Uterus (tissue), 4 donors: ENCODE results near the gene SLC5A9. TPM values are rescaled to one million over a fixed set of nuclear protein-coding genes. Genes with fewer than 3 reads are reported as not detected.

ENCODE experiments used
- DNase-seq, 2 donors: peaks; one replicate each; pipeline ENCODE4 v3.0.0-alpha.2; 2019 to 2020
- H3K27ac ChIP-seq, 2 donors: fragments of 200-600 bp; sonication (generic); 1 replicate in 1 of 2; 2 replicates in 1 of 2; pipeline ENCODE4 v1.5.1; 2016 to 2018
- H3K27me3 ChIP-seq, 2 donors: fragments of 200-600 bp; sonication (generic); one replicate each; pipeline ENCODE4 v1.5.1; 2018 to 2019; ENCODE audit warnings: control low read depth in 1 of 2
- H3K36me3 ChIP-seq, 2 donors: fragments of 200-600 bp; sonication (generic); one replicate each; pipeline ENCODE4 v1.5.1; 2019; ENCODE audit warnings: control low read depth in 1 of 2
- H3K4me1 ChIP-seq, 2 donors: fragments of 200-600 bp; sonication (generic); one replicate each; pipeline ENCODE4 v1.5.1; 2018 to 2019; ENCODE audit warnings: control low read depth in 1 of 2
- H3K4me3 ChIP-seq, 2 donors: fragments of 200-600 bp; sonication (generic); 1 replicate in 1 of 2; 2 replicates in 1 of 2; pipeline ENCODE4 v1.5.1; 2018 to 2019; ENCODE audit warnings: mild to moderate bottlenecking in 1 of 2
- H3K9me3 ChIP-seq, 2 donors: fragments of 200-600 bp; sonication (generic); one replicate each; pipeline ENCODE4 v1.5.1; 2019; ENCODE audit warnings: control low read depth in 1 of 2
- POLR2A ChIP-seq, 2 donors: fragments of 450-650 bp; IDR thresholded peaks; one replicate each; pipeline ENCODE4 v1.6.1; 2016; ENCODE audit warnings: antibody characterized with exemption in 2 of 2, mild to moderate bottlenecking in 1 of 2, moderate library complexity in 1 of 2
- intact Hi-C: fragments of 100-400 bp; cut with DNase I; formaldehyde crosslinking; loops from one replicate; pipeline ENCODE4 v1.15.1; 2023; ENCODE audit warnings: low total_unique reads
- total RNA-seq, 4 donors: library from RNA; depleted of rRNA in 3 of 4; stranded (reverse); fragments of >200 nt in 3 of 4; gene quantifications; one replicate each; pipeline versions ENCODE4 v1.1.0 to v1.2.4, GENCODE V29; 2014 to 2023
- TF ChIP-seq, protein P1 (sequence below), 4 experiments: fragments of 200-600 bp in 2 of 4; fragments of 450-650 bp in 2 of 4; sonication (generic) in 2 of 4; IDR thresholded peaks; one replicate each; pipeline ENCODE4 v1.5.1; 2016 to 2019; ENCODE audit warnings: antibody characterized with exemption in 4 of 4, mild to moderate bottlenecking in 2 of 4, moderate library complexity in 1 of 4
- donor health status: DM: yes; HTN: yes; CAD: no.

SLC5A9 gene
- total RNA-seq, 4 donors from 2014 or later: 0.21 to 0.82 TPM; not detected in 2

GRCh38 chr1:48230236-48230635 lies 7.7 kb downstream of the SLC5A9 start:
- TF ChIP-seq, protein P1, sequence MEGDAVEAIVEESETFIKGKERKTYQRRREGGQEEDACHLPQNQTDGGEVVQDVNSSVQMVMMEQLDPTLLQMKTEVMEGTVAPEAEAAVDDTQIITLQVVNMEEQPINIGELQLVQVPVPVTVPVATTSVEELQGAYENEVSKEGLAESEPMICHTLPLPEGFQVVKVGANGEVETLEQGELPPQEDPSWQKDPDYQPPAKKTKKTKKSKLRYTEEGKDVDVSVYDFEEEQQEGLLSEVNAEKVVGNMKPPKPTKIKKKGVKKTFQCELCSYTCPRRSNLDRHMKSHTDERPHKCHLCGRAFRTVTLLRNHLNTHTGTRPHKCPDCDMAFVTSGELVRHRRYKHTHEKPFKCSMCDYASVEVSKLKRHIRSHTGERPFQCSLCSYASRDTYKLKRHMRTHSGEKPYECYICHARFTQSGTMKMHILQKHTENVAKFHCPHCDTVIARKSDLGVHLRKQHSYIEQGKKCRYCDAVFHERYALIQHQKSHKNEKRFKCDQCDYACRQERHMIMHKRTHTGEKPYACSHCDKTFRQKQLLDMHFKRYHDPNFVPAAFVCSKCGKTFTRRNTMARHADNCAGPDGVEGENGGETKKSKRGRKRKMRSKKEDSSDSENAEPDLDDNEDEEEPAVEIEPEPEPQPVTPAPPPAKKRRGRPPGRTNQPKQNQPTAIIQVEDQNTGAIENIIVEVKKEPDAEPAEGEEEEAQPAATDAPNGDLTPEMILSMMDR (IDR thresholded peaks at IDR 0.05): no peak
- no peak for TF ChIP-seq POLR2A (IDR thresholded peaks at IDR 0.05)
- Histone ChIP-seq H3K9me3 (no peaks in the 10 kb centered on the region), H3K4me3 (no peak overlapping the region), H3K27me3 (no peaks in the 10 kb centered on the region), H3K27ac (no peak overlapping the region), H3K36me3 (no peaks in the 10 kb centered on the region), H3K4me1 (no peaks in the 10 kb centered on the region)
- intact Hi-C loops: no loop called here
- no peak for DNase-seq

DNA sequence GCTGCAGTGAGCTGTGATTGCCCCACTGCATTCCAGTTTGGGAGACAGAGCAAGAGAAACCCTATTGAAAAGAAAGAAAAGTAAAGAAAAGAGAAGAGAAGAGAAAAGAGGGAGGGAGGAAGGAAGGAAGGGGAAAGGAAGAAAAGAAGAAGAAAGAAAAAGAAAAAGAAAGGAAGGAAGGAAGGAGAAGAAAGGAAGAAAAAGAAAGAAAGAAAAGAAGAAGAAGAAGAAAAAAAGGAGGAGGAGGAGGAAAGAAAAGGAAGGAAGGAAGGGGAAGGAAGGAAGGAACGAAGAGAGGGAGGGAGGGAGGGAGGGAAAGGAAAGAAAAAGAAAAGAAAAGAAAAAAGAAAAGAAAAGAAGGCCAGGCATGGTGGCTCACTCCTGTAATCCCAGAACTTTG lies 10.2 kb downstream of the SLC5A9 start:
- H3K36me3 ChIP-seq: no peaks in the 10 kb centered on the region
- TF ChIP-seq, protein P1 (IDR thresholded peaks at IDR 0.05): no peak
- TF ChIP-seq POLR2A (IDR thresholded peaks at IDR 0.05): no peak
- intact Hi-C loops: no loop called here
- H3K27me3 ChIP-seq: no peaks in the 10 kb centered on the region
- H3K27ac ChIP-seq: no peak overlapping the region
- H3K4me3 ChIP-seq: no peak overlapping the region
- H3K4me1 ChIP-seq: no peaks in the 10 kb centered on the region
- no peak for DNase-seq
- no peaks in the 10 kb centered on the region for H3K9me3 ChIP-seq

DNA sequence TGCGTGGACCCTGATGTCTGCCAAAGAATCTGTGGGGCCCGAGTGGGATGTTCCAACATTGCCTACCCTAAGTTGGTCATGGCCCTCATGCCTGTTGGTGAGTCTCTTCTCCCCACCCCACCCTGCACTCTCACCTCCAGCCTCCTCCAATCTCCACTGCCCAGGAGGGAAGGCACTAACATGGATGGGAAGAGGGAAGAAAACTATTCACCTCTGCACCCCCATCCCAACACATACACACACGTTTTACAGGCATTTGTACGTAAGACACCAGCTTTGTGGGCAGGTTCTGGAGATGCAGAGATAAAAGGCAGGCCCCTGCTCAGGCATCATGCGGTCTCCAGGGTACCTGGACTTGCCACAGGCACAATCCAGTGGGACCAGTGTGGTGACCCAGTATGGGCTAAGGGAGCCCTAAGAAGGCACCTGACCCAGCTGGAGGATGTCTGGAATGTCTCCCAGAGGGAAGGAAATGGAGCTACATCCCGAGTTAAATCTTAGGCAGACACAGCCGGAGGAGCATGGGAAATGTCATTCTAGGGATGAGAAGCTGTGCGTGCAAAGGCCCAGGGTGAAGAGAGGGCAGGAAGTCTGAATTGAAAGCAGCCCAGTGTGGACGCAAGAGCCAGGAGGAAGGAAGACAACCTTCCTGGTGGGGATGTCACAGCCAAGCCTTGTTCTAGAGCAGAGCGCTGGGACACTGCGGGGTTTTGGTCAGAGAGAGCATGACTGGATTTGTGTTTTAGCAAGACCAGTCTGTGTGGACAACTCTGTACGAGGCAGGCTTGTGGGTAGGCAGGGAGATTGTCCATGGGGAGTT lies 11.4 kb downstream of the SLC5A9 start:
- H3K27me3 ChIP-seq: no peaks in the 10 kb centered on the region
- TF ChIP-seq POLR2A (IDR thresholded peaks at IDR 0.05): no peak
- TF ChIP-seq, protein P1 (IDR thresholded peaks at IDR 0.05): no peak
- no peak overlapping the region for H3K4me3 ChIP-seq
- H3K27ac ChIP-seq: peak overlapping the region in 1 of 2 donors; percentile 6
- H3K4me1 ChIP-seq: no peaks in the 10 kb centered on the region
- intact Hi-C loops: no loop called here
- no peaks in the 10 kb centered on the region for H3K9me3 ChIP-seq
- no peaks in the 10 kb centered on the region for H3K36me3 ChIP-seq
- DNase-seq: no peak

DNA sequence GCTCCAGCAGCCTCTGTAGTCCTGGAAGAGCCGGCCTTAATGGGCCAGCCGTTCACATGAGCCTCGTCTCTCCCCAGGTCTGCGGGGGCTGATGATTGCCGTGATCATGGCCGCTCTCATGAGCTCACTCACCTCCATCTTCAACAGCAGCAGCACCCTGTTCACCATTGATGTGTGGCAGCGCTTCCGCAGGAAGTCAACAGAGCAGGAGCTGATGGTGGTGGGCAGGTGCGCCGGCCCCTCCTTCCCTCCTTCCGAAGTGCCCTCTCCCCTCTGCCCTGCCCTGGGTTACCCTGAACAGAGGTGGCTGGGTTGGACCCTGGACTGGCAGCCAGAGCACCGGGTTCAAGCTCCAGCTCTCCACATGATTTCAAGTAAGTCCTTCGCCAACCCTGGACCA lies 13.1 kb downstream of the SLC5A9 start:
- TF ChIP-seq POLR2A (IDR thresholded peaks at IDR 0.05): no peak
- TF ChIP-seq, protein P1 (IDR thresholded peaks at IDR 0.05): no peak
- intact Hi-C loops: no loop called here
- Histone ChIP-seq H3K4me1 (no peaks in the 10 kb centered on the region), H3K27ac (no peak overlapping the region), H3K27me3 (no peaks in the 10 kb centered on the region), H3K36me3 (no peaks in the 10 kb centered on the region), H3K4me3 (no peak overlapping the region), H3K9me3 (no peaks in the 10 kb centered on the region)
- no peak for DNase-seq

DNA sequence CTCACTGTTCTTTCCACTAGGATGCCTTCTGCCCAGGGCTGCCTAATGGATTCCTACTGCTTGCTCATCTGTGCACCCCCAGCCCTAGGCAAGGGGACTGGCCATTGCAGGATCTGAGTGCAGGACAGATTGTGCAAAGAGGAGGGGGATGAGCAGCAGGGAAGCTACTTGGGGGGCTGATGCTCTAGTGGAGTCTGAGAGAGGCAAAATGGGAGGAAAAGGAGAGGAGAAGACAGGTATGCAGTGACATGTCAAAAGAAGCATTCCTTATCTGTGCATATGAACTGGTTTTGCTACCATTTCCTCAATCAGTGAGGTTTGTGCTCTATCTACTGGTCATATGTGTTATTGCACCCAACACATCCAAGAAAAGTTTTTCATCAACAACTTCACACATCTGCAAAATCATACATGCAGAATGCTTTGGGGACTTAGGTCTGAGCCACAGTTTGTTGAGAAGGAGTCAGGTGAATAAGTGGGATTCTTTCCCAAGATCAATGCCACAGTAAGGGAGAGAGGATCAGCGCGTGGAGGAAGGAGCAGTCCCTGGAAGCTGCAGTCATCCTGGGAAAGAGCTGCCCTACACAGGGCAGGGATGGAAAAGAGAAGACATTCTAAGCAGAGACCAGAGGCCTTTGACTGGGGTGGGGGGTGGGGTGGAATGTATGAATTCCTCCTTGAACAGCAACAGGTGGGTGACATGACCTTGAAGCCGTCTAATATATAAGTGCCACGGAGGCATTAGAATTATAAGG lies 14.4 kb downstream of the SLC5A9 start:
- Histone ChIP-seq H3K9me3 (no peaks in the 10 kb centered on the region), H3K4me3 (no peak overlapping the region), H3K36me3 (no peaks in the 10 kb centered on the region), H3K27ac (no peak overlapping the region), H3K27me3 (no peaks in the 10 kb centered on the region), H3K4me1 (no peaks in the 10 kb centered on the region)
- TF ChIP-seq POLR2A (IDR thresholded peaks at IDR 0.05): no peak
- TF ChIP-seq, protein P1 (IDR thresholded peaks at IDR 0.05): peak; percentile 14 to 70 (median 42)
- intact Hi-C loops: no loop called here
- no peak for DNase-seq
